HG03060 (cell line): ENCODE results near the gene ZP1.

Source experiments
- ATAC-seq: cut with Tn5 transposase; IDR thresholded peaks from one replicate; pipeline ENCODE4 v1.9.1; 2021; ENCODE audit warnings: low read depth, moderate number of reproducible peaks; ENCODE audit not compliant: unreplicated experiment

ZP1 gene

DNA sequence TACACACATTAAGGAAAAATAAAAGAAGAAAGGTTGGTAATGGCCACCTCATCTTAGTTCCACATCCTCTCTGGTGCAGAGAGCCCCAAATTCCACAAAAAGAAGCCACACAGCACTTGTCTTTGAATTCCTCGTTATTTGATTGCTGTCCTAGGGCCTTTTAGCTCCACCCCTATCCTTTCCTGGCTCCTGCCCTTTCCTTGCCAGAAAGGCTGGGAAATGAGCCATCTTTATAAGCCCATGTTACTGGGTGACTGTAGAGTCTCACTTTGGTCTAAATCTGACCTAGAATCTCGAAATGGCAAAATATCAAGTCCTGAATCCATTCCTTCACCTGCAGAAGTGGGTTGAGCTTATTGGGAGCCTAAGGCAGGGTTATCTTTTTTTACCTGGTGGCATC, 52.6 kb downstream of the ZP1 start:
- no peak for ATAC-seq

DNA sequence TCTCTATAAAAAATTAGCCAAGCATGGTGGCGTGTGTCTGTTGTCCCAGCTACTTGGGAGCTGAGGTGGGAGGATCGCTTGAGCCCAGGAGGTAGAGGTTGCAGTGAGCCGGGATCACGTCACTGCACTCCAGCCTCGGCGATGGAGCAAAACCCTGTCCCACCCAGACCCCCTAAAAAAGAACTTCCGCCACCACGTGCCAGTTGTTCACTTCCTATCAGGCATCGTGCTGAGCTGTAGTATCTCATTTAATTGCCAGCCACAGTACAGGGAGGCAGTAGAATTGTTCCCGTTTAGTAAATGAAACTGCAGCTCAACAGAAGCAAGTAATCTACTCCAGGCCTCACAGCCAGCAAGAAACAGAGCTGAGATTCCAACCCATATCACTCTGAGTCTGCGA, 53.9 kb downstream of the ZP1 start:
- ATAC-seq: no peak

DNA sequence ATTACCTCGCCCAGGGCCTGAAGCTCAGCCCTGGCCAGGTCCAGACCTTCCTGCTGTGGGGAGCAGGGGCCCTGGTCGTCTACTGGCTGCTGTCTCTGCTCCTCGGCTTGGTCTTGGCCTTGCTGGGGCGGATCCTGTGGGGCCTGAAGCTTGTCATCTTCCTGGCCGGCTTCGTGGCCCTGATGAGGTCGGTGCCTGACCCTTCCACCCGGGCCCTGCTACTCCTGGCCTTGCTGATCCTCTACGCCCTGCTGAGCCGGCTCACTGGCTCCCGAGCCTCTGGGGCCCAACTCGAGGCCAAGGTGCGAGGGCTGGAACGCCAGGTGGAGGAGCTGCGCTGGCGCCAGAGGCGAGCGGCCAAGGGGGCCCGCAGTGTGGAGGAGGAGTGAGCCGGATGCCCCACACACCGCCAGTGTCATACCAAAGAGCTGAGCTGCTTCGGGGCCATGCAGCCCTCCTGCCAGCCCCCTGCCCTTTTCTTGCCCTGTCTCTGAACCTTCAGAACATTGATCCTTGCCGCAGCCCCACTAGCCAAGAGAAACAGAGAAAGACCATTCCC, 54.5 kb downstream of the ZP1 start:
- ATAC-seq: no peak

DNA sequence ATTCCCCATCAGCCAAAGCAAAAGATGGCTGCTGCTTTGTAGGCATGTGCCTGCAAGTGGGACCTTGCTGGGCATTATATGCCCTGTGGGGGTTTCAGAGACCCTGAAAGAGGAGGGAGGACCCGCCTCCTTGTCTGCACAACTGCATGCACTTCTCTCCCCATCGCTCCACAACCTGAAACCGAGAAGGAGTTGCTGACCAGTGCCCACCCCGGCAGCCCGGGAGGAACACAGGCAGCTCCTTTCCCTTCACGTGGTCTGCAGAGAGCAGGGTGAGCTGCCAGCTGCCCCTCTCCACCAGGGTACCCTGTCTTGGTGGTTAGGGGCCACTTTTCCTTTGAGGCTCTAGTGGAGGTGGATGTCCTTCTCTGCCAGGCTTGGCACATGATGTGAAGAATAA, 55.6 kb downstream of the ZP1 start:
- no peak for ATAC-seq

DNA sequence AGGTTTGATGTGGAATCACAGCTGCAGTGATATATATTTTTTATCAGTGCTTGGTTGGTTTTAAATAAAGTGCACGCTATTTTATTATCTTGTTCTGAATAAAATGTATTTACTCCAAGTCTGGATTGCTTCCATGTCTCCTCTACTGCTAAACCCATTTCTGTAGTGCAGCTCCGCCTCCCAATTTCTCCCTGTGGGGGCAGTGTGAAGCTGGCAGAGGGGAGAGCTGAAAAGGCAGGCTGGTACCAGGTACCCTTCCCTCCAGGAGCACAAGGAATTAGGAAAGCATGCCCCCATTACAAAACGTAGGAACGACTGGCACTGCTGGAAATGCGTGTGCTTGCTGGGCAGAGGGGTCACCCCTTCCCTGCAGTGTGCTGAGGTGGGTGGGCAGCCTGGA, 56.0 kb downstream of the ZP1 start:
- ATAC-seq: no peak

DNA sequence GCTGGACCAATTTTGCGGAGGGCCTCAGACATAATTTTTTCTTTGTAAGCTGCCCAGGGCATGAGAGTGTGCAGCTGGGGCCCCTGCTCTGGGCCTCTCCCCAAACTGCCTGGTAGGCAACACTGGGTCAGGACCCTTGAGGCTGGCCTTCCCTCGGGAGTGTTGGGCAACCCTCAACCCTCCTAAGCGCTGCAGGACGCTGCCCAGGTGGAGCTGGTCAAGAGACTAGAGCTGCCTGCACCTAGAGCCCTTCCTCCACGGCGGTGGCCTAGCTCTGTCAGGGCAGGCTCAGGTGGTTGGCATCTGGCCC, 56.4 kb downstream of the ZP1 start:
- no peak for ATAC-seq

DNA sequence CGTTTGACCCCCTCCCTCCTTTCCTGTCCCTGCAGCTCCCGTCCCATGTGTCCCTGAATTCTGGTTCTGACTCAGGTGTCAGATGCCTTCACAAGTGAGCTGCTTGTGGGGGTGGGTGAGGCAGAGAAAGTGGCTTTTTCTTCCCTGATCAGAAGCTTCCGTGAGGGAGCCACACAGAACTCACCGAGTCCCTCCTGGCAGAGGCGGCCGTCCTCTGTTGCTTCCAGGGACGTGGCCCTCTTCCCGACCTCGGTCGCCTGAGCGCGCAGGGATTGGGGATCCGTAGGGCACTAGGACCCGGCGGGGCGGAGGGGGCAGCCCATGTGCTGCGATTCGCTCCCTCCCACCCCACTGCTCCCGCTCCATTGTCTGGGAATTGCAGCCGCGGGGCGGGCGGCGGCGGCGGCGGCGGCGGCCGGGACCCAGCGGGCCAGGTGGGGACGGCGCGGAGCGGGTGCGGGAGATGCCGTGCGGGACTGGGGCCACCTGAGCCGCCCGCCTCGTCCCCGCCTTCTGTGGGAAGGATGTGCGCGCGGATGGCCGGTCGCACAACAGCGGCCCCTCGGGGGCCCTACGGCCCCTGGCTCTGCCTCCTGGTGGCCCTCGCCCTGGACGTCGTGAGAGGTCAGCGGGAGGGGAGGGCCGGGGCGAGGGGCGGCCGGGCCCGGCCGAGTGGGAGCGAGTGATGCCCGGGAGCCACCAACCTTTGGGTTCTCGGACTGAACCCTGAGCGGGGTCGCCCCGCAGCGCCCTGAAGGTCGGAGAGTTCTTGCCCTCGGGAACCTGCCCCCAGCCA, 57.0 kb downstream of the ZP1 start, which contains the start of gene TMEM132A:
Gene TMEM132A (plus strand): TSS at position 351 of the 796 bp plus-strand sequence. CDS start 174 bp downstream, at position 525.
- ATAC-seq: no peak
